ELR (cell line): Measurements from ENCODE around the gene GALT.

Experiments
- DNase-seq: peaks from one replicate; pipeline ENCODE4 v3.0.0-alpha.2; 2015; ENCODE audit warnings: low read depth

Gene GALT

DNA sequence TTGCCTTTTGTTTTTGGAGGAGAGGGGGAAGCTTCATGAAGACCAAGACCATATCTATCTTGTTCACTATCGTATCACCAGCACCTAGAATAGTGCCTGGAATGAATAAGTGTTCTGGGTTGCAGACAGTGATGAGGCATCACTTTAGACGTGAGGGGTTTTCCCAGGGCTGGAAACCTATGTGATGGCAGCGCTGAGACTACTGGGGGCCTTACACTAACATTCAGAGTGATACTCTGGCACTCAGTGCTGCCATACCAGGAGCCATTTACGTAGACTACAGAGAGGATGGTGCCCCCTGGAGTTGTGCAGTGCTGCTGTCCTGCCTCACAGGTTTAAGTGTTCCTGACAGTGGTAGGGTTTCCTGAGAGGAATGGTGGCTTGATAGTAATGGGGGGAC is 37.7 kb downstream of the GALT start:
- DNase-seq = no peak

DNA sequence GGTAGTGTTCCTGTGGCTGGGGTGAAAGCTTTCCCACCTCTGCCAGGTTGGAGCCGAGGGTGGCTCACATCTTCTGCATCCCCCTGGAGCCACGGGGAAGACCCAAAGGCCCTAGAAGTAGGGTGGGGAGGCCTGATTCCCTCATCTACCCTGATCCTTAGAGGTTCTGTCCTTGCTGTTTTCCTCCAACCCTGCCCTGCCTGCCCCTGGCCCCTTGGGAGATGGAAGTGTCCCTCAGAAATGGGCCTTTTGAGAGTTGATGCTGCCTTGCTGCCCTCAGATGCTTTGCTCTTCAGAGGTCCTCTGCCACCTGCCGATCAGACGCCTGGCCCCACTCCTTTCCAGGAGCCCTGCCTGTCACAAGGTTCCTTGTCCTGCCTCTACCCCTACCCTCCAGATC is 38.3 kb downstream of the GALT start:
- DNase-seq = no peak

DNA sequence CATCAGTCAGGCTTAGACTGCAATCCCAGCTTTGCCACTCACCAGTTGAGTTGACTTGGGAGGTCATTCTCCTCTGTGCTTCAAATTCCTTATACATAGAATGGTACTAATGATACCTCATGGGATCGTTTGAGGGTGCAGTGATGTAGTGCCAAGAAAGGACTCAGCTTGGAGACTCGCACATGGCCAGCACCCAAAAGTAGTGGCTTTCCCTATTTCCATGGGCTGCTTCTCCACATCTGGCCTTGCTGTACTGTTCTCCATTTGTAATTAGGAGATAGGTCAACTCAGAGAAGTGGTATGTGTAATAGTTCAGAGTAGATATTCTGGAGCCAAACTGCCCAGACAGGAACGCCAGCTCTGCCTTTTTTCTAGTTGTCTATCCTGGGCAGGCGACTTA is 39.1 kb downstream of the GALT start:
- DNase-seq = no peak

DNA sequence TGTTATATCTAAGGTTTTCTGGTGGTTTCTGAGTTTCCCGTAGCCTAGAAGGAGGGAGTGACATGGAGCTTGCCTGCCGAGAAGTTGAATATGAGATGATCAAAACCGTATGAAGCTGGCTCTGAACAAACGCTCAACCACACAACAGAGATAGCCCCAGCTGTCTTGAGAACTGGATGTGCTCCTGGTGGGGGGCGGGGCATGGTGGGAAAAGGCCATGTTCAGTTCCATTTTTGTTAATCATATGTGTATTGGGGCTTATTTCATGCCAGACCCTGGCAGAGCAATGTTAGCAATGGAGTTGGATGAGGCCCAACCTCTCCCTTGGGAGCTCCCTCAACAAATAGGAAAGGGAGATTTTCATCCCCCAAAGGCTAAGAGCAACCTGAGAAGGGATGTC is 39.8 kb downstream of the GALT start:
- DNase-seq = no peak

DNA sequence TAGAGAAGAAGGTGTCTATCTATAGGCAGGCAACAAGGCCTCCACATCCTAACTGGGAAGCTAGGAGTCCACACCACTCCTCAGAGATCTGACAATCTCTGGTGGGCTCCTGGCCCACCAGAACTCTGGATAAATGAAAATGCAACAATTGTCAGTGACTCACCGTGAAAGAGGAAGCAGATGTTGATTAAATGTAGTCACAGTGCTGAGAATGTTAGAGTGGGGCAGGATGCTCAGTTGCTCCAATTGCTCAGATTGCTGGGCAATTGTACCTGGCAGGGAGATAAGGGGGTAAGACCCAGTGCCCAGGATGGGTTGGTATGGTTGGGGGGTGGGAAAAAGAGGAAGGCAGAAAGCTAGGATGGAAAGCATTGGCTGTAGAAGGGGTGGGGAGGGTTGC is 40.3 kb downstream of the GALT start:
- peak; percentile 6 for DNase-seq

DNA sequence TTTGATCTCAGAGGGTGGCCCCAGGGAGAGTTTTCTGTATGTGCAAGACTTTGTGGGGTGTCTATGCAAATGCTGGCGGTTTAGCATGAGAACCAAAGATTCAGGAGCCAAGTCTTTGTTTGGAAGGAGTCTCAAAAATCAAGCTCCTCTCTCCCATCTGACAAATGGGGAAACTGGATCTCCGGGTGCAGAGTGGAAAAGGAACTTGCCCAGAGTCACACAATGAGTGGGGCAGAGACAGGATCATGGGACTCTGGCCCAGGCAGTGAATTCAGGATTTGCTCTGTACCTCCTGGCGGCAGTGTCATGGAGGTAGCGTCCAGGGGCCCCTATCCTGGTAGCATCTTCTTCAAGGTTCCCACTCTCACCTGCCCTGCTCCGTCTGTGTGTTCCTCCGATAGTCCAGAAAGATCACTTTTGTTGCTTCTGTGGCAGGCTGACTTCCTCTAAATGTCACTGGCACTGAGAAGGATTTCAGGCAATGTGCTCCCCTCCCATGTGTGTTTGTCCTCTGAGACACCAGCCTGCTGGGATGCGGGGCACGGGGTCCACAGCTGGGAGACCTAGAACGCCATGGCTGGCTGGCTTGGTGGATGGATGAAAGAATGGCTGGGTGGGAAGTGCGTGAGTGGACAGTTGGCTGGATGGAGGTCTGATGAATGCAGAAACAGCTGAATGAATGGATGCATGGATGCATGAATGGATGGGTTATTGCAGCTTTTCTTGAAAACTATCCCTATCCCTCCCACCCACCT is 41.0 kb downstream of the GALT start:
- DNase-seq = no peak

DNA sequence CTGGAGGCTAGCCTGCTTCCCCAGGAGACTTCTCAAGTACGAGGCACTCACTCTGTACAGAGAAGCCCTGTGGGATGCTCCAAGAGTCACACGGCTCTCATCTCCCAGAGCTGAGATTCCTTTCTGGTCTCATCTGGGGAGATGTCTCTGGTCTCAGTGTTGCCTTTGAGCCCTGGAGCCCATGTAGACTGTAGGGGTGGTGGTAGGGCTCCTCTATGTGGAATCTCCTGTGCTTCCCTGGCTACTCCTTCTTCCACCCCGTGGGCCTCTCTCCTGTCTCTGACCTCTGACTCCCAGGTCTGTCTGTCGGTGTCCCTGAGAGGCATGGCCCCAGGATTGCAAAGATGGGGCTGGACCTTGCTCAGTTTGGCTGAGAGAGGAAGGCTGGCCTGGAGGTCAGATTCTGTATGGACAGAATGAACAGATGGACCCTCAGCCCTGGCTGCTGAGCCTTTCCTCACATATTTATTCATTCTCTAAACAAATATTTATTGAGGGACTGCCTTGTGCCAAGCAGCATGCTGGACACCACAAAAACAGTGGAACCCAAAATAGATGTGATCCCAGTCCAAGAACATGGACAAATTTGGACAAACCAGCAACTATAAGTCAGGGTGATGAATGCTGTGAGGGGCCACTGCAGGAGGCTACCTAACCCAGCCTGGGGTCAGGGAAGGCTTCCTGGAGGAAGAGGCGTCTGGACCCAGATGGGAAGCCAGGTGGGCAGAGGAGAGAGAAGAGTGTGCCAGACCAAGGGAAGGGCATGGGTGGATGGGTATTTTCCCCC is 42.0 kb downstream of the GALT start:
- no peak for DNase-seq

DNA sequence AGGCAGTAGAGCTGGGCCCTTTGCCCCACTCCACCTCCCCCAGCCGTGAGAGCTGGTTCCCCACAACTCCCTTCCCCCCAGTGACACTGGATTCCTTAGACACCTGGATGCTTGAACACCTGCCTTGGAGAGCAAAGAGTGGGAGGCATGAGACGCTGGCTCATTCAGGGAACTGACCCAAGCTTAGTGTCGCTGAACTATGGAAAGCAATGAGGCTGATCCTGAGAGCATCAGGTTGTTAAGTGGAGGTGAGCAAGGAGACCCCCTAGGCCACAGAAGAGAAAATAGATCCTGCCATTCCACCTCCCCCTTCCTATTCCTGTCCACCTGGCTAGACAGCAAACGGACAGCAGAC is 42.6 kb downstream of the GALT start:
- no peak for DNase-seq

DNA sequence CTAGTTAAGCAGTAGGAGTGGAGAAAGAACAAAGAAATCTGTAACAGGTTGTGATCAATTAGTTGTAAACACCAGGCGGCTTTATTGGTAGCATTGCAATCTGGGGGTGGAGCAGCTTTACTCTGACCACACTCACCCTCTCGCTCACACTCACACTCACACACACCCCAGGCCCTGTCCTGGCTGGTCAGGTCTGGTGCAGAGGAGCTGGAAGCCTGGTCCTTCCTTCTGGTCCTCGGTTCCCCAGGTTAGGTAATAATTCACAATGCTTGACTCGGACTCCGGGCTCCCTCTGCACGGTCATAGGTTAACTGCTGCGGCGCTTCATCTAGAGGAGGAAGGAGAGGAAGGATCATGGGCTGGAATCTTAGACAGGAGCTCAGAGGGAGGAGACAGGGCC is 43.0 kb downstream of the GALT start:
- no peak for DNase-seq

DNA sequence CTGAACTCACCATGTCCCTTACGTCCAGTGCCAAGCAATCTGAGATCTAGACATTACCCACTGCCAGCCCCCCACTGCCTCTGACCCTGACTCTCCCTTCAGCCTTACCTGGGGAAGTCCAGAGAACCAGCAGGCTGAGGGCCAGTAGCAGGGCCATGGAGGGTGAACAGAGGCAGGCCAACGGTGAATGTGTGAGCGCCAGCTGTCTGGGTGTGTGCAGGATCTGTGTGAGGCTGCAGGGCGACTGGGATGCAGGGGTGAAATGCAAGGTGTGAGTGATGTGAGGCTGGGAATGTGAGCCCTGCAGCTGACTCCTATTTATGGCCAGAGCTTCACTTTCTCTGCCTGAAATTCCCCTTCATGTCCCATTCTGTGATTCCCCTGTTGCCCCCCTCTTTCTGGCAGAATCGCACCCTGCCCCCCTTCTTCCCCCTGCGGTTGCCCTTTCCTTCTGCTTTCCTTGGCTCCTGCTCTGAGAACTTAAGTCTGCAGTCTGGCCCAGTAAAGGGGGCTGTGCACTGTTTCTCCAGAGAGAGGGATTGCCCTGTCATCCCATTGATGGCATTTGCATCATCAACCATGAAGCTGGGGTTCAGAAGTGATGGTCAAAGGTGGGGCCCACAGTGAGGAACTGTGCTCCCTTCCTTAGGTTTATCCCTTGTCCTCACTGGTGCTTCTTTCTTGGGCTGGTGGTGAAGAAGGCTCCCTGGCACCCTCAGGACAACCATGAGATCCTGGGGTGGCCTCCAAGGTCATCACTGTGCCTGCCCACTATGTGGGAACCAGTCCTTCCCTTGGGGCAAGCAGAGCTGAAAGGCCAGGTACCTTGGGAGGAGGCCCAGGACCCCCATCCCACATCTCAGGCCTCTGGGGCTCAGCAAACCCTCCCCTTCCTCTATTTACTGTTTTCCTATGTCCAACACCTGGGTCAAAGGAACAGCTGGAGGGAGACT is 44.8 kb downstream of the GALT start, which contains the start of gene CCL19:
Gene CCL19, minus strand, starts transcription at position 294 of the 953 bp plus-strand sequence. Its CDS starts 137 bp downstream, at position 157.
- no peak for DNase-seq

DNA sequence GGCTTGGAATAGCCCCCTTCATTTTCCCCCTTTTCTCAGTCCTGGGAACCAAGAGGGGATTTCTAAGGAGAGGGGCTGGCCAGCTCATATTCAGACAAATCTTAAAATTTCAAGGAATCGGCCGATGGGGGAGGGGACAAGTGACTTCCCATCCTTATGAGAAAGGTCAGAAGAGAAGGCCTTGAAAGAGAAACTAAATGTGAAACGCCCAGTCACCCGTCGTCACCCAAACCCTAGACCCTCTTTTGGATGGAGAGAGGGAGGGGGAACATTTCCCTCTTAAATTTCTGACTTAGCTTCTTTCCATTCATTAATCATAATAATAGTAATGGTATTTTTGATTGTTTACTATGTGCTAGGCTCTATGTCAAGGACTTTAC is 45.5 kb downstream of the GALT start:
- DNase-seq = no peak

DNA sequence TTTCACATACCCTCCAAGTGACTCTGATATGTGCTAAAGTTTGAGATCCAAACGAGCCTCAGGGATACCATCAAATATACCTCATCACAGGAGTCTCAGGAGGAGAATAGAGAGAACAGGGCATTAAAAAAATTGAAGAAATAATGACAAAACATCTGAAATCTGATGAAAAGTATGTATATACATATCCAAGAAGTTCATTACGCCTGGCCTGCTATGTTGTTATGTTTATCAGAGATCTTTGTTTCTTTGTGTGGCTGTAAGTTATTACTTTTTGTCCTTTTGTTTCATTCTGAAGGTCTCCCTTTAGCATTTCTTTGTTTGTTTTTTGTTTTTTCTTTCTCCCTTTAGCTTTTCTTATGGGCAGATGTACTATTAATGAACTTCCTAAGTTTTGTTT is 47.1 kb downstream of the GALT start:
- DNase-seq = no peak

DNA sequence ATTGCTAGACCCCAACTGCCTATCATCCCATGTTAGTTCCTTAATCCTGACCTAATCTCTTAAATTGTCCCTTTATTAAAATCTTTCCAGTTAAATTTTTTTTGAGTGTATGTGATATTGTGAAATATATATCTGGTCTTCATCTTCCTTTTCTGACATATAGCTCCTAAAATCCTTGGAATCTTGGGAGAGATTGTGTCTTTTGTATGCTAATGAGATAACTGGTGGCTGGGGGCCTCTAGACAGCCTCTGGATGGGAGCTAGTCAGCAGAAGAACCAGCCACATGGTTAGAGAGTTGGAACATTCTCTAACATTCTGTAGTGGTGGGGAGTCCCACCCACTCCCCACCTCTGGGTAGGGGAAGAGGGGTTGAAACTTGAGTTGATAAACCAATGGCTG is 48.3 kb downstream of the GALT start:
- no peak for DNase-seq
